HepG2 (cell line): ENCODE measurements around the gene CARD8. TPM values are rescaled to one million over a fixed set of nuclear protein-coding genes. Genes with fewer than 3 reads are reported as not detected.
A peak's percentile ranks its signal among the peaks of the same experiment; 100 is the strongest.

Experiments
- ATAC-seq: fragments of 200-7000 bp; cut with Tn5 transposase; 3 replicates; pipeline ENCODE4 v1.9.1; 2020; ENCODE audit warnings: mild to moderate bottlenecking, moderate library complexity
- BruUV-seq: library from RNA; stranded (reverse); fragments of 400-500 nt; replicated peaks from 2 replicates; lab custom pipeline; 2021; lab: Mats Ljungman, UMichigan
- CTCF ChIA-PET: fragments of 300-600 bp; formaldehyde crosslinking; extraction: SDS; loops from one replicate; lab custom pipeline; 2021; ENCODE audit warnings: low total read pairs, inconsistent platforms, low intra/inter-chr PET ratio; lab: Yijun Ruan, JAX
- POLR2A ChIA-PET: fragments of 350-600 bp; sonication (Branson Sonifier 250); formaldehyde crosslinking; loops from one replicate; lab custom pipeline; 2020; ENCODE audit warnings: antibody characterized with exemption, inconsistent platforms; lab: Yijun Ruan, JAX
- DNase-seq: peaks from one replicate; pipeline ENCODE4 v3.0.0-alpha.2; 2015; ENCODE audit warnings: low spot score
- FAIRE-seq: peaks from 3 replicates; lab custom pipeline; 2011; peaks lifted over from hg19 to GRCh38; lab: Jason Lieb, UNC
- H2AFZ ChIP-seq: one replicate; pipeline ENCODE4 v1.6.1; 2011; ENCODE audit warnings: low read length, inconsistent platforms
- H3K27ac ChIP-seq: fragments of 300-600 bp; 3 replicates; pipeline ENCODE4 v1.8.0; 2011; ENCODE audit warnings: mixed run types, mild to moderate bottlenecking, mixed read lengths, low read length, inconsistent platforms; ENCODE audit not compliant: insufficient read depth; ENCODE audit errors: extremely low read length
- H3K27me3 ChIP-seq, 2 experiments: fragments of 200-600 bp in 1 of 2; 2 replicates in 1 of 2; 3 replicates in 1 of 2; pipeline versions ENCODE4 v1.6.0 to v1.8.0; 2011; ENCODE audit warnings: low read length in 2 of 2, mild to moderate bottlenecking in 2 of 2, moderate library complexity in 2 of 2, inconsistent platforms in 1 of 2; ENCODE audit not compliant: insufficient read depth in 2 of 2, control insufficient read depth in 1 of 2
- H3K36me3 ChIP-seq, 2 experiments: fragments of 200-600 bp in 1 of 2; replicated peaks in 1 of 2; 2 replicates in 1 of 2; 3 replicates in 1 of 2; pipeline versions ENCODE4 v1.5.1 to v1.8.0; 2011; ENCODE audit warnings: low read length in 2 of 2, inconsistent platforms in 1 of 2; ENCODE audit not compliant: insufficient read depth in 2 of 2, control insufficient read depth in 1 of 2
- H3K4me1 ChIP-seq: 2 replicates; pipeline ENCODE4 v1.5.1; 2012; ENCODE audit warnings: low read length, inconsistent platforms; ENCODE audit not compliant: insufficient read depth
- H3K4me2 ChIP-seq: 2 replicates; pipeline ENCODE4 v1.6.0; 2011; ENCODE audit warnings: low read depth, low read length, inconsistent platforms
- H3K4me3 ChIP-seq, 3 experiments: fragments of 200-600 bp in 1 of 3; sonication (generic), shearing (Covaris generic) in 1 of 3; replicated peaks in 1 of 3; 2 replicates each; pipeline ENCODE4 v1.5.1; 2011 to 2016; ENCODE audit warnings: low read length in 3 of 3, inconsistent platforms in 2 of 3, low read depth in 2 of 3, mild to moderate bottlenecking in 2 of 3, control low read depth in 1 of 3, mixed read lengths in 1 of 3; ENCODE audit not compliant: insufficient read depth in 1 of 3
- H3K79me2 ChIP-seq: one replicate; pipeline ENCODE4 v1.6.1; 2011; ENCODE audit warnings: low read length, inconsistent platforms; ENCODE audit not compliant: insufficient read depth
- H3K9ac ChIP-seq: 2 replicates; pipeline ENCODE4 v1.6.0; 2011; ENCODE audit warnings: mild to moderate bottlenecking, low read depth, low read length, inconsistent platforms; ENCODE audit not compliant: insufficient read depth
- H3K9me3 ChIP-seq: 2 replicates; pipeline ENCODE4 v1.5.1; 2012; ENCODE audit warnings: mild to moderate bottlenecking, low read length
- H4K20me1 ChIP-seq: 2 replicates; pipeline ENCODE4 v1.6.0; 2011; ENCODE audit warnings: inconsistent platforms, mild to moderate bottlenecking, low read length, moderate library complexity; ENCODE audit not compliant: insufficient read depth
- ARNT ChIP-seq: fragments of 450-650 bp; IDR thresholded peaks from 2 replicates; pipeline ENCODE4 v1.6.1; 2017
- FUBP1 ChIP-seq: sonication (generic); formaldehyde crosslinking; IDR thresholded peaks from 2 replicates; pipeline ENCODE4 v1.5.1; 2020; ENCODE audit warnings: missing genetic modification reagents, mild to moderate bottlenecking, borderline replicate concordance
- LCORL ChIP-seq, 2 experiments: fragments of 450-650 bp in 1 of 2; sonication (generic) in 1 of 2; formaldehyde crosslinking in 1 of 2; IDR thresholded peaks; 2 replicates each; pipeline versions ENCODE4 v1.5.0 to v1.6.1; 2017 to 2020; ENCODE audit warnings: antibody characterized with exemption in 1 of 2, missing genetic modification reagents in 1 of 2
- SMAD1 ChIP-seq: sonication (generic); formaldehyde crosslinking; IDR thresholded peaks from 2 replicates; pipeline ENCODE4 v1.4.0; 2020; ENCODE audit warnings: missing genetic modification reagents, low read depth, mild to moderate bottlenecking, borderline replicate concordance
- SMAD9 ChIP-seq: sonication (generic); formaldehyde crosslinking; IDR thresholded peaks from 2 replicates; pipeline ENCODE4 v1.5.1; 2020; ENCODE audit warnings: mild to moderate bottlenecking, missing genetic modification reagents
- STAT5B ChIP-seq: sonication (generic); formaldehyde crosslinking; IDR thresholded peaks from 2 replicates; pipeline ENCODE4 v1.4.0; 2020; ENCODE audit warnings: missing genetic modification reagents
- TEAD3 ChIP-seq: optimal IDR thresholded peaks from 2 replicates; pipeline ENCODE3; 2016; ENCODE audit warnings: borderline replicate concordance
- TEF ChIP-seq: sonication (generic); formaldehyde crosslinking; IDR thresholded peaks from 2 replicates; pipeline ENCODE4 v1.5.0; 2020; ENCODE audit warnings: missing genetic modification reagents
- ZBTB4 ChIP-seq: sonication (generic); formaldehyde crosslinking; IDR thresholded peaks from 2 replicates; pipeline ENCODE4 v1.4.0; 2020; ENCODE audit warnings: missing genetic modification reagents, mild to moderate bottlenecking, borderline replicate concordance
- ZNF235 ChIP-seq: sonication (generic); formaldehyde crosslinking; IDR thresholded peaks from 2 replicates; pipeline ENCODE4 v1.8.1; 2023; ENCODE audit warnings: mild to moderate bottlenecking, missing genetic modification reagents, borderline replicate concordance
- ZNF317 ChIP-seq: sonication (generic); formaldehyde crosslinking; IDR thresholded peaks from 2 replicates; pipeline ENCODE4 v1.5.0; 2020; ENCODE audit warnings: mild to moderate bottlenecking, missing genetic modification reagents
- ZNF75D ChIP-seq: sonication (generic); formaldehyde crosslinking; IDR thresholded peaks from 2 replicates; pipeline ENCODE4 v1.8.1; 2023; ENCODE audit warnings: missing genetic modification reagents, mild to moderate bottlenecking, borderline replicate concordance
- ZNF883 ChIP-seq: sonication (generic); formaldehyde crosslinking; IDR thresholded peaks from 2 replicates; pipeline ENCODE4 v1.5.1; 2020; ENCODE audit warnings: mild to moderate bottlenecking, missing genetic modification reagents; ENCODE audit errors: not compliant biosample characterization
- WGBS: methylation state at CpG from one replicate; pipeline ENCODE4 v1.1.6; 2017; ENCODE audit warnings: low lambda C conversion rate; 5-methylcytosine and 5-hydroxymethylcytosine counted together
- in situ Hi-C: cut with HindIII; loops from 2 replicates; pipeline ENCODE4 v1.10.0; 2017; ENCODE audit warnings: low pct_unique_long_range_greater_than_20kb; ENCODE audit not compliant: extremely low pct_ligation_motif_present
- intact Hi-C: fragments of 100-400 bp; cut with micrococcal nuclease; formaldehyde crosslinking; loops from one replicate; pipeline ENCODE4 v1.10.0; 2022; ENCODE audit not compliant: unreplicated experiment
- polyA plus RNA-seq, 8 experiments: library from polyadenylated mRNA; depleted of rRNA in 3 of 8; stranded (reverse) in 7 of 8; unstranded in 1 of 8; fragments of >200 nt; fragmentation: Illumina TruSeq in 4 of 8; extraction: Trizol in 4 of 8; gene quantifications; 2 replicates each; pipeline versions ENCODE4 v1.2.1 to v1.2.3, GENCODE V29; 2011 to 2016; ENCODE audit warnings: low read depth in 4 of 8, missing spikeins in 1 of 8, mixed read lengths in 1 of 8; ENCODE audit not compliant: insufficient read depth in 1 of 8
- total RNA-seq, 5 experiments: library from RNA; depleted of rRNA; stranded (reverse); fragments of >200 nt; fragmentation: Illumina TruSeq; extraction: Trizol; gene quantifications; 2 replicates each; pipeline ENCODE4 v1.2.3, GENCODE V29; 2016; ENCODE audit warnings: low read depth in 1 of 5

Gene CARD8
- total and polyA plus RNA-seq, 2 of the 13 experiments (the other 11 are each of a cell fraction or from before 2014, with no cell fraction given): 15.0 to 19.2 TPM

- Histone ChIP-seq H3K9ac (no peak overlapping the region), H3K4me3 (no peak overlapping the region), H3K4me2 (no peak overlapping the region), H3K27me3 (no peaks in the 10 kb centered on the region; a peak in 1 of 5 replicates), H3K9me3 (no peaks in the 10 kb centered on the region), H3K79me2 (peaks cover 8% of the 10 kb centered on the region), H3K4me1 (peaks cover 9% of the 10 kb centered on the region), H3K36me3 (peaks cover 2 to 8% of the 10 kb centered on the region in 2 experiments; a peak in 4 of 5 replicates), H3K27ac (no peak overlapping the region), H2AFZ (no peak overlapping the region), H4K20me1 (no peaks in the 10 kb centered on the region)
- POLR2A ChIA-PET: no interaction called here
- in situ Hi-C loops: no loop called here
- CTCF ChIA-PET: no interaction called here
- WGBS: 96% methylated on average over 10 of the region's 10 CpGs
- TF ChIP-seq TEF (no peak), SMAD9 (CRISPR knock-in tag) (no peak), ARNT (no peak), TEAD3 (no peak), ZNF883 (CRISPR knock-in tag) (no peak)
- BruUV-seq: no TSS peak
- ATAC-seq: no peak
- no peak for FAIRE-seq
- no peak for DNase-seq
- intact Hi-C loops: no loop called here
Measured at GRCh38 chr19:48175578-48175977, 80.1 kb downstream of the CARD8 start.

- Histone ChIP-seq H3K27ac (no peak overlapping the region), H3K79me2 (peaks cover 8% of the 10 kb centered on the region), H4K20me1 (no peaks in the 10 kb centered on the region), H3K36me3 (peaks cover 2 to 8% of the 10 kb centered on the region in 2 experiments; a peak in 4 of 5 replicates), H3K4me1 (peaks cover 9% of the 10 kb centered on the region), H2AFZ (no peak overlapping the region), H3K27me3 (no peaks in the 10 kb centered on the region; a peak in 1 of 5 replicates), H3K4me2 (no peak overlapping the region), H3K9ac (no peak overlapping the region), H3K4me3 (no peak overlapping the region), H3K9me3 (no peaks in the 10 kb centered on the region)
- WGBS: 97% methylated on average over 6 of the region's 6 CpGs
- ATAC-seq (no peak), DNase-seq (no peak), FAIRE-seq (no peak)
- intact Hi-C loops: no loop called here
- TSS peak; percentile 35 for BruUV-seq
- ChIA-PET POLR2A (no interaction called here), CTCF (no interaction called here)
- in situ Hi-C loops: no loop called here
- TF ChIP-seq ZBTB4 (CRISPR knock-in tag) (no peak), ZNF75D (CRISPR knock-in tag) (no peak), LCORL (IDR thresholded peaks at IDR 0.05) (no peak), LCORL (CRISPR knock-in tag; IDR thresholded peaks at IDR 0.05) (no peak), STAT5B (no peak), FUBP1 (CRISPR knock-in tag) (no peak), ZNF317 (CRISPR knock-in tag) (no peak), SMAD1 (no peak), ZNF235 (CRISPR knock-in tag) (no peak)
Measured at GRCh38 chr19:48174445-48175030, 81.2 kb downstream of the CARD8 start.
